ENCODE data around the gene ANKRD6.
"Not testable (repeated sequence)": the region's sequence is repeated elsewhere in the genome, so short reads cannot be mapped to it uniquely, and the experiment has no call there.

ANKRD6 gene

DNA sequence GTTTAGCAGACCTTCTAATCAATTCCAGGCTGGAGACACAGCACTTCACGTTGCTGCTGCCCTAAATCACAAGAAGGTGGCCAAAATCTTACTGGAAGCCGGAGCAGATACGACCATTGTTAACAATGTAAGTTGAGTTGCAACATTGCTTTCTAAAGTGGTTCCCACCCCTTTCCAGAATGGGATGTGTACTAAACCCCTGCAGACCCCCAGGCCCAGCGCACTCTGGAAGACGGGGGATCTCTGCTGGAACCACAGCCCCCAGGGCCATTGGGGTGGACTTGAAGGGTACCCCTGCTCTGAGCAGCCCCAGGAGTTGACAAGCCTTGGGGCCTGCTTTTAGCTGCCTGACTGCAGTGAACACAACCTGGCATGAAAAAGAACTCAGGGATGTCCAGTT lies 183.6 kb downstream of the ANKRD6 start:
- no peaks in the 10 kb centered on the region for H3K36me3 ChIP-seq (ENCODE audit: control insufficient read depth, insufficient read depth, low read length)
- TF ChIP-seq, protein P1, sequence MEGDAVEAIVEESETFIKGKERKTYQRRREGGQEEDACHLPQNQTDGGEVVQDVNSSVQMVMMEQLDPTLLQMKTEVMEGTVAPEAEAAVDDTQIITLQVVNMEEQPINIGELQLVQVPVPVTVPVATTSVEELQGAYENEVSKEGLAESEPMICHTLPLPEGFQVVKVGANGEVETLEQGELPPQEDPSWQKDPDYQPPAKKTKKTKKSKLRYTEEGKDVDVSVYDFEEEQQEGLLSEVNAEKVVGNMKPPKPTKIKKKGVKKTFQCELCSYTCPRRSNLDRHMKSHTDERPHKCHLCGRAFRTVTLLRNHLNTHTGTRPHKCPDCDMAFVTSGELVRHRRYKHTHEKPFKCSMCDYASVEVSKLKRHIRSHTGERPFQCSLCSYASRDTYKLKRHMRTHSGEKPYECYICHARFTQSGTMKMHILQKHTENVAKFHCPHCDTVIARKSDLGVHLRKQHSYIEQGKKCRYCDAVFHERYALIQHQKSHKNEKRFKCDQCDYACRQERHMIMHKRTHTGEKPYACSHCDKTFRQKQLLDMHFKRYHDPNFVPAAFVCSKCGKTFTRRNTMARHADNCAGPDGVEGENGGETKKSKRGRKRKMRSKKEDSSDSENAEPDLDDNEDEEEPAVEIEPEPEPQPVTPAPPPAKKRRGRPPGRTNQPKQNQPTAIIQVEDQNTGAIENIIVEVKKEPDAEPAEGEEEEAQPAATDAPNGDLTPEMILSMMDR (IDR thresholded peaks at IDR 0.05; ENCODE audit: insufficient read depth, low read length, poor library complexity, severe bottlenecking), result no peak
- DNase-seq (ENCODE audit: extremely low read depth, insufficient read length), result no peak
- H3K4me3 ChIP-seq (replicated peaks; ENCODE audit: low read depth, low read length), result no peak overlapping the region
- H3K27me3 ChIP-seq (replicated peaks; ENCODE audit: control insufficient read depth, insufficient read depth, low read length), result no peaks in the 10 kb centered on the region

DNA sequence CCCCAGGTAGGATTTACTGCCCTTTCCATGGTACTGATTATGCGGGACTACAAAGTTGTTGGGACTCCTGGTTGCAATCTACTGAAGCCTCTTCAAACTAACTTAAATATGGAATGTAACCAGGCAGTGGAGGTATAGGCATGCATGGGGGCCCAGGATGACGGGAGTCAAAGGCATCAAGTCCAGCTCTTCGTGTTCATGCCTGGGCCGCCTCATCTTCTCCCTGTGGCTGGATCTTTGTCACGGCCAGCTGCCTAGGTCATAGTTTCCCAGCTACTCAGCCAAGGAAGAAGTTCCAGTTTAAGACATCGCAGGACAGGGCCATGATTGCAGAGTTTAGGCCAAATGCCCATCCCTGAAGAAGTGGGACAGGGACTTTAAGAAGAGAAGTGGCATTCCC lies 185.1 kb downstream of the ANKRD6 start:
- H3K4me3 ChIP-seq (replicated peaks; ENCODE audit: low read depth, low read length), result no peak overlapping the region
- TF ChIP-seq, protein P1 (IDR thresholded peaks at IDR 0.05; ENCODE audit: insufficient read depth, low read length, poor library complexity, severe bottlenecking), result no peak
- H3K36me3 ChIP-seq (ENCODE audit: control insufficient read depth, insufficient read depth, low read length), result no peaks in the 10 kb centered on the region
- no peaks in the 10 kb centered on the region for H3K27me3 ChIP-seq (replicated peaks; ENCODE audit: control insufficient read depth, insufficient read depth, low read length)
- DNase-seq (ENCODE audit: extremely low read depth, insufficient read length), result no peak

DNA sequence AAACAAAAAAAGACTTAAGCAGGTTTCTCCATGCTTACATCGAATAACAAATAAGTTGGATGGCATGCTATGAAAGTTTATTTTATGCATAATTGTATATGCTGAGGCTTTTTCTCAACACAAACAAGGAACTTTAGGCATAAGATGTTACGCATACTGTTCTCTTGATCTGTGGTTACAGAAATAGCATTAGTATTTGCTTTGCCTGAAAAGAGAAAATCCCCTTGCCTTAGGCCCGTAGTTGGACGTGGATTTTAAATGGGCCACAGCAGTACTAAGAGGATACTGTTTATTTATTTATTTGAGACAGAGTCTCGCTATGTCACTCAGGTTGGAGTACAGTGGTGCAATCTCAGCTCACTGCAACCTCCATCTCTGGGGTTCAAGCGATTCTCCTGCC lies 186.6 kb downstream of the ANKRD6 start:
- H3K36me3 ChIP-seq (ENCODE audit: control insufficient read depth, insufficient read depth, low read length), result no peaks in the 10 kb centered on the region
- no peak overlapping the region for H3K4me3 ChIP-seq (replicated peaks; ENCODE audit: low read depth, low read length)
- no peak for DNase-seq (ENCODE audit: extremely low read depth, insufficient read length)
- H3K27me3 ChIP-seq (replicated peaks; ENCODE audit: control insufficient read depth, insufficient read depth, low read length), result no peaks in the 10 kb centered on the region
- TF ChIP-seq, protein P1 (IDR thresholded peaks at IDR 0.05; ENCODE audit: insufficient read depth, low read length, poor library complexity, severe bottlenecking), result no peak

DNA sequence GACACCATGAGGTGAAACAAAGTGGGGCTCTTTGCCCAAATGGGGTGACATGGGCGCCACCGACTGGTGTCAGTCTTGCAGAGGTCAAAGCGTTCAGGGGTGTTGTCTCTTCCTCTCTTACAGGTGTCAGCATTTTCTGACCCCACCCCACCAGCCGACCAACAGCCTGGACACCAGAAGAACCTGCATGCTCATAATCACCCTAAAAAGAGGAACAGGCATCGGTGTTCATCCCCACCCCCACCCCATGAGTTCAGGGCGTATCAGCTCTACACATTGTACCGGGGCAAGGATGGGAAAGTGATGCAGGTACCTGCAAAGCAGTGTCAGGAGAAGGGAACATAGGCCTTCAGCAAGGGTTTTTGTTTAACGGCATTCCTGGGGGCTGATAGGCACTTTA lies 190.8 kb downstream of the ANKRD6 start:
- TF ChIP-seq, protein P1 (IDR thresholded peaks at IDR 0.05; ENCODE audit: insufficient read depth, low read length, poor library complexity, severe bottlenecking), result no peak
- no peak overlapping the region for H3K4me3 ChIP-seq (replicated peaks; ENCODE audit: low read depth, low read length)
- no peaks in the 10 kb centered on the region for H3K27me3 ChIP-seq (replicated peaks; ENCODE audit: control insufficient read depth, insufficient read depth, low read length)
- DNase-seq (ENCODE audit: extremely low read depth, insufficient read length), result no peak
- no peaks in the 10 kb centered on the region for H3K36me3 ChIP-seq (ENCODE audit: control insufficient read depth, insufficient read depth, low read length)

DNA sequence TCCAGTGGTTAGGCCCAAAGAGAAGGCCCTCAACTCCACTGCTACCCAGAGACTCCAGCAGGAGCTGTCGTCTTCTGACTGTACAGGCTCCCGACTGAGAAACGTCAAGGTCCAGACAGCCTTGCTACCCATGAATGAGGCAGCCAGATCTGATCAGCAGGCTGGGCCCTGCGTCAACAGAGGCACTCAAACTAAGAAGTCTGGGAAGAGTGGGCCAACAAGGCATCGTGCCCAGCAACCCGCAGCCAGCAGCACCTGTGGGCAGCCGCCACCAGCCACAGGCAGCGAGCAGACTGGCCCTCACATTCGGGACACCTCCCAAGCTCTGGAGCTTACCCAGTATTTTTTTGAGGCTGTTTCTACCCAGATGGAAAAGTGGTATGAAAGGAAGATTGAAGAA lies 197.5 kb downstream of the ANKRD6 start:
- DNase-seq (ENCODE audit: extremely low read depth, insufficient read length), result no peak
- H3K36me3 ChIP-seq (ENCODE audit: control insufficient read depth, insufficient read depth, low read length), result peaks cover 3% of the 10 kb centered on the region
- no peaks in the 10 kb centered on the region for H3K27me3 ChIP-seq (replicated peaks; ENCODE audit: control insufficient read depth, insufficient read depth, low read length)
- TF ChIP-seq, protein P1 (IDR thresholded peaks at IDR 0.05; ENCODE audit: insufficient read depth, low read length, poor library complexity, severe bottlenecking), result no peak
- H3K4me3 ChIP-seq (replicated peaks; ENCODE audit: low read depth, low read length), result no peak overlapping the region

DNA sequence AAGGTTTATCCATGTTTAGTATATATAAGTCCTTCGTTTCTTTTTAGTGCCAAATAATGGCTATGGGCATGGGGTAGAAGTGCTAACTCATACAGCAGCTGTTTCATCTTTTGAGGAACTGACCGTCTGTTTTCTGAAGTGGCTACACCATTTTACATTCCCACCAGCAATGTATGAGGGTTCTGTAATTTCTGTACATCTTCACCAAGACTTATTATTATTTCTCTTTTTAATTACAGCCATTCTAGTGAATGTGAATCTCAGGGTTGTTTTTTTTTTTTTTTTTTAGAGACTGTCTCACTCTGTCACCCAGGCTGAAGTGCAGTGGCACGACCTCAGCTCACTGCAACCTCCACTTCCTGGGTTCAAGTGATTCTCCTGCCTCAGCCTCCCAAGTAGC lies 203.5 kb downstream of the ANKRD6 start:
- H3K27me3 ChIP-seq (replicated peaks; ENCODE audit: control insufficient read depth, insufficient read depth, low read length); DNase-seq (ENCODE audit: extremely low read depth, insufficient read length); H3K4me3 ChIP-seq (replicated peaks; ENCODE audit: low read depth, low read length); H3K36me3 ChIP-seq (ENCODE audit: control insufficient read depth, insufficient read depth, low read length): not testable (repeated sequence)
